ENCODE measurements around the gene MINK1. TPM values are rescaled to one million over a fixed set of nuclear protein-coding genes. Genes with fewer than 3 reads are reported as not detected.

The MINK1 gene
- total RNA-seq, 2 experiments from 2014 or later = 40.6 to 62.5 TPM

- BruUV-seq (replicated peaks) = no TSS peak
- no peaks in the 10 kb centered on the region for H3K9me2 ChIP-seq (ENCODE audit: insufficient read depth, low read length)
- TF ChIP-seq CTCF (conservative IDR thresholded peaks at IDR 0.05; ENCODE audit: low read length) (no peak), EZH2phosphoT487 (IDR thresholded peaks at IDR 0.05; ENCODE audit: borderline replicate concordance, low read depth, low read length) (no peak)
- ChIA-PET CTCF (ENCODE audit: unreplicated experiment) (no interaction called here), POLR2A (no interaction called here)
- intact Hi-C loops (cut with micrococcal nuclease; ENCODE audit: unreplicated experiment) = no loop called here
- DNase-seq (ENCODE audit: low spot score) = no peak
- H3K9me3 ChIP-seq (ENCODE audit: low read length) = no peaks in the 10 kb centered on the region
- H2AFZ ChIP-seq (ENCODE audit: low read length) = no peak overlapping the region
- no peaks in the 10 kb centered on the region for H3K4me1 ChIP-seq (ENCODE audit: insufficient read depth, low read length, poor library complexity, severe bottlenecking)
- no peak overlapping the region for H3K4me2 ChIP-seq (ENCODE audit: low read length)
- H3K36me3 ChIP-seq (ENCODE audit: insufficient read depth, low read length) = peaks cover 25% of the 10 kb centered on the region
- H4K20me1 ChIP-seq (ENCODE audit: insufficient read depth, low read length) = 0 out of 2 replicates have a peak, but pooled peaks cover 3% of the 10 kb centered on the region
- H3K79me2 ChIP-seq (ENCODE audit: insufficient read depth, low read depth, low read length) = no peaks in the 10 kb centered on the region; the same call in none of the 2 replicates
- H3K4me3 ChIP-seq (ENCODE audit: low read depth, low read length, poor library complexity, severe bottlenecking) = no peak overlapping the region
- H3K27ac ChIP-seq (ENCODE audit: low read depth, low read length, poor library complexity, severe bottlenecking) = no peak overlapping the region
Measured at GRCh38 chr17:4845118-4845517, 12.0 kb downstream of the MINK1 start.

- intact Hi-C loops (cut with micrococcal nuclease; ENCODE audit: unreplicated experiment) = no loop called here
- ChIA-PET POLR2A (no interaction called here), CTCF (ENCODE audit: unreplicated experiment) (no interaction called here)
- Histone ChIP-seq H3K36me3 (ENCODE audit: insufficient read depth, low read length) (peaks cover 22% of the 10 kb centered on the region), H2AFZ (ENCODE audit: low read length) (no peak overlapping the region), H3K9me3 (ENCODE audit: low read length) (no peaks in the 10 kb centered on the region), H3K9me2 (ENCODE audit: insufficient read depth, low read length) (no peaks in the 10 kb centered on the region), H3K4me2 (ENCODE audit: low read length) (no peak overlapping the region), H4K20me1 (ENCODE audit: insufficient read depth, low read length) (0 out of 2 replicates have a peak, but pooled peaks cover 5% of the 10 kb centered on the region), H3K79me2 (ENCODE audit: insufficient read depth, low read depth, low read length) (no peaks in the 10 kb centered on the region; the same call in 1 of the 2 replicates), H3K27ac (ENCODE audit: low read depth, low read length, poor library complexity, severe bottlenecking) (no peak overlapping the region), H3K4me3 (ENCODE audit: low read depth, low read length, poor library complexity, severe bottlenecking) (no peak overlapping the region), H3K4me1 (ENCODE audit: insufficient read depth, low read length, poor library complexity, severe bottlenecking) (no peaks in the 10 kb centered on the region)
- TF ChIP-seq EZH2phosphoT487 (IDR thresholded peaks at IDR 0.05; ENCODE audit: borderline replicate concordance, low read depth, low read length) = no peak
- TF ChIP-seq CTCF (conservative IDR thresholded peaks at IDR 0.05; ENCODE audit: low read length) = no peak
- DNase-seq (ENCODE audit: low spot score) = no peak
- no TSS peak for BruUV-seq (replicated peaks)
Measured at GRCh38 chr17:4846635-4847390, 13.7 kb downstream of the MINK1 start.

GRCh38 chr17:4849011-4849536, 15.9 kb downstream of the MINK1 start:
- H3K9me2 ChIP-seq (ENCODE audit: insufficient read depth, low read length) = no peaks in the 10 kb centered on the region
- no peak overlapping the region for H3K4me2 ChIP-seq (ENCODE audit: low read length)
- H2AFZ ChIP-seq (ENCODE audit: low read length) = no peak overlapping the region
- DNase-seq (ENCODE audit: low spot score) = no peak
- ChIA-PET POLR2A (no interaction called here), CTCF (ENCODE audit: unreplicated experiment) (no interaction called here)
- H3K79me2 ChIP-seq (ENCODE audit: insufficient read depth, low read depth, low read length) = no peaks in the 10 kb centered on the region
- H3K9me3 ChIP-seq (ENCODE audit: low read length) = no peaks in the 10 kb centered on the region
- no peak overlapping the region for H3K27ac ChIP-seq (ENCODE audit: low read depth, low read length, poor library complexity, severe bottlenecking)
- no TSS peak for BruUV-seq (replicated peaks)
- H3K4me1 ChIP-seq (ENCODE audit: insufficient read depth, low read length, poor library complexity, severe bottlenecking) = no peaks in the 10 kb centered on the region
- intact Hi-C loops (cut with micrococcal nuclease; ENCODE audit: unreplicated experiment) = no loop called here
- H3K36me3 ChIP-seq (ENCODE audit: insufficient read depth, low read length) = peaks cover 22% of the 10 kb centered on the region
- TF ChIP-seq EZH2phosphoT487 (IDR thresholded peaks at IDR 0.05; ENCODE audit: borderline replicate concordance, low read depth, low read length) (no peak), CTCF (conservative IDR thresholded peaks at IDR 0.05; ENCODE audit: low read length) (no peak)
- no peak overlapping the region for H3K4me3 ChIP-seq (ENCODE audit: low read depth, low read length, poor library complexity, severe bottlenecking)
- H4K20me1 ChIP-seq (ENCODE audit: insufficient read depth, low read length) = 0 out of 2 replicates have a peak, but pooled peaks cover 5% of the 10 kb centered on the region
